Breast epithelium (tissue), 4 donors: ENCODE measurements around the gene AGAP3. TPM values are rescaled to one million over a fixed set of nuclear protein-coding genes. Genes with fewer than 3 reads are reported as not detected.
A peak's percentile ranks its signal among the peaks of the same experiment; 100 is the strongest.

ENCODE experiments used
- DNase-seq, 2 donors: peaks; one replicate each; pipeline ENCODE4 v3.0.0-alpha.2; 2019; ENCODE audit warnings: low spot score in 2 of 2
- H3K27ac ChIP-seq, 2 donors: fragments of 200-600 bp; sonication (generic) in 1 of 2; one replicate each; pipeline ENCODE4 v1.5.1; 2016 to 2019; ENCODE audit warnings: mild to moderate bottlenecking in 1 of 2
- H3K27me3 ChIP-seq, 2 donors: fragments of 200-600 bp; sonication (generic) in 1 of 2; one replicate each; pipeline versions ENCODE4 v1.5.1 to v1.6.0; 2017 to 2019; ENCODE audit warnings: control low read depth in 1 of 2, mild to moderate bottlenecking in 1 of 2
- H3K36me3 ChIP-seq: fragments of 200-600 bp; one replicate; pipeline ENCODE4 v1.5.1; 2019
- H3K4me1 ChIP-seq, 2 donors: fragments of 200-600 bp; sonication (generic); one replicate each; pipeline ENCODE4 v1.5.1; 2016 to 2019; ENCODE audit warnings: control low read depth in 1 of 2
- H3K4me3 ChIP-seq, 3 donors: fragments of 200-600 bp; sonication (generic); 1 replicate in 2 of 3; 2 replicates in 1 of 3; pipeline ENCODE4 v1.5.1; 2016 to 2019; ENCODE audit warnings: mild to moderate bottlenecking in 3 of 3, moderate library complexity in 2 of 3
- H3K9me3 ChIP-seq, 2 donors: fragments of 200-600 bp; sonication (generic) in 1 of 2; one replicate each; pipeline ENCODE4 v1.5.1; 2016 to 2019; ENCODE audit warnings: control low read depth in 1 of 2
- CTCF ChIP-seq, 3 donors: fragments of 450-650 bp; IDR thresholded peaks; one replicate each; pipeline ENCODE4 v1.5.1; 2016 to 2017; ENCODE audit warnings: antibody characterized with exemption in 3 of 3, mild to moderate bottlenecking in 3 of 3, moderate library complexity in 3 of 3
- POLR2A ChIP-seq: fragments of 450-650 bp; IDR thresholded peaks from one replicate; pipeline ENCODE4 v1.6.1; 2016; ENCODE audit warnings: antibody characterized with exemption, mild to moderate bottlenecking, moderate library complexity
- POLR2AphosphoS5 ChIP-seq, 3 donors: sonication (generic); formaldehyde crosslinking; IDR thresholded peaks; one replicate each; pipeline ENCODE4 v1.6.1; 2017; ENCODE audit warnings: antibody characterized with exemption in 3 of 3
- intact Hi-C: fragments of 100-400 bp; cut with DNase I; formaldehyde crosslinking; loops from one replicate; pipeline ENCODE4 v1.15.1; 2023; ENCODE audit warnings: low total_unique reads
- total RNA-seq, 3 donors: library from RNA; depleted of rRNA; stranded (reverse); fragments of >200 nt; gene quantifications; one replicate each; pipeline ENCODE4 v1.1.0, GENCODE V29; 2016

Gene AGAP3
- total RNA-seq, 3 donors from 2014 or later: 47.2 to 58.1 (median 55.1) TPM

- intact Hi-C loops: no loop called here
- peaks cover 7% of the 10 kb centered on the region for H3K36me3 ChIP-seq
- no peaks in the 10 kb centered on the region for H3K9me3 ChIP-seq
- peak overlapping the region; percentile 54 to 64 for H3K27ac ChIP-seq
- H3K4me3 ChIP-seq: no peak overlapping the region
- no peak for DNase-seq
- peaks cover 12 to 31% of the 10 kb centered on the region in 2 donors for H3K4me1 ChIP-seq
- H3K27me3 ChIP-seq: no peaks in the 10 kb centered on the region
- TF ChIP-seq POLR2A (no peak), CTCF (IDR thresholded peaks at IDR 0.05) (no peak), POLR2AphosphoS5 (IDR thresholded peaks at IDR 0.05) (no peak)
Measured at GRCh38 chr7:151077705-151078232, 8.5 kb upstream of the AGAP3 start.

GRCh38 chr7:151078233-151079040, 7.8 kb upstream of the AGAP3 start:
- no peak for DNase-seq
- H3K27ac ChIP-seq: peak overlapping the region; percentile 29 to 64
- H3K9me3 ChIP-seq: no peaks in the 10 kb centered on the region
- TF ChIP-seq POLR2A (no peak), POLR2AphosphoS5 (IDR thresholded peaks at IDR 0.05) (peak in 1 of 3 donors; percentile 22)
- no peak overlapping the region for H3K4me3 ChIP-seq
- H3K27me3 ChIP-seq: no peaks in the 10 kb centered on the region
- H3K36me3 ChIP-seq: peaks cover 7% of the 10 kb centered on the region
- intact Hi-C loops: no loop called here
- peaks cover 12 to 31% of the 10 kb centered on the region in 2 donors for H3K4me1 ChIP-seq

DNA sequence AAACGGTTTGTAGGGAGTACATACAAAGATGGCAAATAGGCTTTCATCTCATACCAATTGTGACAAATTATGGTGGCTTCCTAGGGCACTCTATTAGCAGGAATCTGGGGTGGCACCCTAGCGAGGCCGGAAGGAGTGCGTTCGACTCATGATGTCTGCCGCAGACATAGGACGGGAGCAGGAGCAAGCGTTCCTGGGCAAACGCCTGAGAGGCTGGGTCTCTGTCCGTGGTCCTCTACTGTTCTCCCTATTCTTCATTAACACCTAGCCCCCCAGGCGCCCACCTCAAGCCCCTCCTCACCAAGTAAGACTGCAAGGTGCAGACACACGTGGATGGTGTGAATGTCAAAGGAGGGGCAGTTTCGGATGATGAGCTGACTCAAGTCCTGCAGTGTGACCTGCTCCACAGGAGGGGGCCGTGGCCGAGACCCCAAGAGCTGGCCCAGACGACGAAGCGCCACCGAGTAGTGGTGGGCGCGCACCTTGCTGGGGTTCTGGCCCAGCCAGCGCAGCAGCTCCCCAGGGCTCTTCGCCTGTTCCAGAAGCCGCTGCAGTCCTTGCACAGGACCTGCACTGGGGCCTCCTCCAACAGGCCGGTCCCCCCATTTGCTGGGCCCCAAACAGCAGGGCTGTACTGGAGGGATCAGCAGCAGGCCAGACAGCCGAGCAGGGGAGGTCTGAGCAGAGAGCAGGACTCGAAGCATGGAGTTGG, 6.9 kb upstream of the AGAP3 start:
- intact Hi-C loops: no loop called here
- H3K4me1 ChIP-seq: peaks cover 12 to 31% of the 10 kb centered on the region in 2 donors
- peak overlapping the region; percentile 90 to 95 (median 91) for H3K4me3 ChIP-seq

GRCh38 chr7:151080067-151080521, 6.2 kb upstream of the AGAP3 start:
- peaks cover 12 to 31% of the 10 kb centered on the region in 2 donors for H3K4me1 ChIP-seq

More for the DNA sequence above, 6.9 kb upstream of the AGAP3 start:
- Histone ChIP-seq H3K27ac (peak overlapping the region; percentile 64 to 90), H3K27me3 (no peaks in the 10 kb centered on the region), H3K9me3 (no peaks in the 10 kb centered on the region), H3K36me3 (peaks cover 4% of the 10 kb centered on the region)
- no peak for DNase-seq
- TF ChIP-seq POLR2A: no peak
- no peak for TF ChIP-seq CTCF (IDR thresholded peaks at IDR 0.05)
- no peak for TF ChIP-seq POLR2AphosphoS5 (IDR thresholded peaks at IDR 0.05)

More at GRCh38 chr7:151080067-151080521, 6.2 kb upstream of the AGAP3 start:
- Histone ChIP-seq H3K4me3 (peak overlapping the region; percentile 90 to 95 (median 91)), H3K9me3 (no peaks in the 10 kb centered on the region), H3K27me3 (no peaks in the 10 kb centered on the region), H3K27ac (peak overlapping the region; percentile 90 to 95), H3K36me3 (no peaks in the 10 kb centered on the region)
- intact Hi-C loops: no loop called here
- DNase-seq: no peak
- TF ChIP-seq POLR2AphosphoS5 (IDR thresholded peaks at IDR 0.05): no peak
- no peak for TF ChIP-seq CTCF (IDR thresholded peaks at IDR 0.05)
- no peak for TF ChIP-seq POLR2A
